Stimulated activated naive B cell treated with anti-CD40 and anti-IgM and Interleukin-4, amounts not matched to agents 10 μg/mL and 1 μg/mL and 100 μg/mL, for 72 hours (primary cell): ENCODE measurements around the gene TNNT1.
A peak's percentile ranks its signal among the peaks of the same experiment; 100 is the strongest.

ENCODE experiments used
- ATAC-seq, 2 donors: fragments of 150-1000 bp; cut with Tn5 transposase; replicated peaks; 2 replicates each; pipeline ENCODE4 v1.10.0; 2021; ENCODE audit warnings: moderate library complexity in 1 of 2
- DNase-seq: peaks from one replicate; pipeline ENCODE4 v3.0.0; 2021
- H3K27ac Mint-ChIP-seq: one replicate; pipeline ENCODE4 v1.8.0; 2022; ENCODE audit warnings: mild to moderate bottlenecking, mixed read lengths
- H3K27me3 Mint-ChIP-seq, 2 donors: one replicate each; pipeline ENCODE4 v1.8.0; 2022; ENCODE audit warnings: mixed read lengths in 2 of 2
- H3K36me3 Mint-ChIP-seq, 2 donors: one replicate each; pipeline ENCODE4 v1.8.0; 2022; ENCODE audit warnings: mixed read lengths in 2 of 2, mild to moderate bottlenecking in 1 of 2
- H3K4me1 Mint-ChIP-seq, 2 donors: one replicate each; pipeline ENCODE4 v1.8.0; 2022; ENCODE audit warnings: mixed read lengths in 2 of 2, mild to moderate bottlenecking in 1 of 2
- H3K4me3 Mint-ChIP-seq, 2 donors: one replicate each; pipeline ENCODE4 v1.8.0; 2022; ENCODE audit warnings: mild to moderate bottlenecking in 2 of 2, mixed read lengths in 2 of 2, moderate library complexity in 1 of 2
- H3K9me3 Mint-ChIP-seq, 2 donors: one replicate each; pipeline ENCODE4 v1.8.0; 2022; ENCODE audit warnings: mixed read lengths in 2 of 2, mild to moderate bottlenecking in 1 of 2

Gene TNNT1

DNA sequence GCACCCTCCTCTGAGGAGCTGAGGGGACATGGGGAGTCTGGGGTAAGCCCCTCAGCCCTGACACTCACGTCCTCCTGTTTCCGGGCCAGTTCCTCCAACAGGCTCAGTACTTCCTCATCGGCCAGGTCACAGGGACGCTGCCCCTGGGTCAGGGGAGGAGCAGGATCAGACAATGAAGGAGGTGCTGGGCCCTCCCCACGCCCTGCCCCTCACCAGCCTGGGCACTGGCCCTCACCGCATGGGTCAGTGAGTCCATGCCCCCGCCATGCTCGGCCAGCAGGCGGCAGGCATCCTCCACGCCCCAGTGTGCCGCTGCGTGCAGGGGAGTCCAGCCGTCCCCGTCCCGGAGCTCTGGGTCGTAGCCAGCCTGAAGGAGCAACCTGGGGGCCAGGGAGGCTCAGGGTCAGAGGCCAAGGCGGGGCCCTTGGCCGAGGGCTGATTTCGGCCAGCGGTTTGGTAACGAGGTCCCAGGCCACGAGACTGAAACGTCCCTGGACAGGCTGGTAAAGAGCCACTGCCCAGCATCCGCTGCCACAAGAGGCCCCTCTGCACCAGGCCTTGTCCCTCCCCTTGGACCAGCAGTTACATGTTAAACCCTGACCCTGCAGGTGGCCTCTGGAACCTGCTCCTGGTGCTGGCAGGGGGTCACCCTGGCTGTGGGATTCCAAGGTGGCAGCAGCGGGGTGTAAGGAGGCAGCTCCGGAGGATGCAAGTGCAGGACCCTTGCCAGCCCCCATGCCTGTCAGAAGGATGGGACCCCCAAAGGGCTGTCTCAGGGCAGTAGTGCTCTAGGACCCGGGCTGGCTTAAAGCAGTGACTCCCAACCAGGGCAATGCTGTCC lies 50.1 kb downstream of the TNNT1 start:
- Mint-ChIP-seq H3K9me3 (no peaks in the 10 kb centered on the region), H3K27me3 (no peaks in the 10 kb centered on the region), H3K4me3 (no peak overlapping the region), H3K27ac (no peak overlapping the region), H3K4me1 (peaks cover 8 to 10% of the 10 kb centered on the region in 2 donors), H3K36me3 (peaks cover 46 to 59% of the 10 kb centered on the region in 2 donors)
- ATAC-seq = no peak
- DNase-seq = no peak

DNA sequence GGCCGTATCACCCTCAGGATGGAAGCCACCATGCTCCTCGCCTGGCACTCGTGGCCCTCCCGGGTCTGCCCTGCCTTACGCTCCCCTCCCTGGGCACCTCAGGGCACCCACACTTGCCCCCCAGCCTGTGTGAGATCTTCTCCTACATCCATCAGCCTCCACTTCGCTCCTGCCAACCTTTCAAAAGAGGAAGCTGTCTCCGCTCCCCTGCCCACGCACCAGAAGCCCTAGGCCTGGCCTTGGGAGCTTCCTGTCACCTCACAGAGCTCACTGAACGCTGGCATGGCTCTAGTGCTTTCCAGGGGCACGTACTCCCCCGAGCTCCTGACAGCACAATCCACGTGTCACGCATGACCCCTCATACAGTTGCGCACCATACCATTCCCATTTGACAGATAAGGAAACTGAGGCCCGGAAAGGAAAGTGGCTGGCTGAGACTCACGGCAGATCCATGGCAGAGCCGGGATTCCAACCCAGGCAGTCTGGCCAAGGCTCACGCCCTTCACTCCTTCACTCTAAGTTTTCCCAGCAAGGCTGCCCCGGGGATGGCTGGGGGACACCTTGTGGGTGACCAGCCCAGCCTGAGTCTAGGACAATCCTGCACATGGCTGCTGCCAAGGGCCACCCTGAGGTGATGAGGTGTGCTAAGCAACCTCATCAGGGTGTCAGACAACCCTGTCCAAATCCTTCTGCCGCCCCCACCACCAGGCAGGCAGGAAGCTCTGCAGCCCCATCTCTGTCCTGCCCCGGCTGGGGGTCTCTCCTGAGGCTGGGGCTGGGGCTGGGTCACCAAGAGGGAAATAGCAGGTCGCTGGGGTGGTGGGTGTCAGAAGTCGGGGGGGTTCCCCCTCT lies 50.9 kb downstream of the TNNT1 start:
- ATAC-seq = peak; percentile 41 to 45
- Mint-ChIP-seq H3K27me3 (no peaks in the 10 kb centered on the region), H3K36me3 (peaks cover 41 to 53% of the 10 kb centered on the region in 2 donors), H3K4me1 (peaks cover 8 to 10% of the 10 kb centered on the region in 2 donors), H3K4me3 (no peak overlapping the region), H3K27ac (peak overlapping the region; percentile 42), H3K9me3 (no peaks in the 10 kb centered on the region)
- DNase-seq = no peak

DNA sequence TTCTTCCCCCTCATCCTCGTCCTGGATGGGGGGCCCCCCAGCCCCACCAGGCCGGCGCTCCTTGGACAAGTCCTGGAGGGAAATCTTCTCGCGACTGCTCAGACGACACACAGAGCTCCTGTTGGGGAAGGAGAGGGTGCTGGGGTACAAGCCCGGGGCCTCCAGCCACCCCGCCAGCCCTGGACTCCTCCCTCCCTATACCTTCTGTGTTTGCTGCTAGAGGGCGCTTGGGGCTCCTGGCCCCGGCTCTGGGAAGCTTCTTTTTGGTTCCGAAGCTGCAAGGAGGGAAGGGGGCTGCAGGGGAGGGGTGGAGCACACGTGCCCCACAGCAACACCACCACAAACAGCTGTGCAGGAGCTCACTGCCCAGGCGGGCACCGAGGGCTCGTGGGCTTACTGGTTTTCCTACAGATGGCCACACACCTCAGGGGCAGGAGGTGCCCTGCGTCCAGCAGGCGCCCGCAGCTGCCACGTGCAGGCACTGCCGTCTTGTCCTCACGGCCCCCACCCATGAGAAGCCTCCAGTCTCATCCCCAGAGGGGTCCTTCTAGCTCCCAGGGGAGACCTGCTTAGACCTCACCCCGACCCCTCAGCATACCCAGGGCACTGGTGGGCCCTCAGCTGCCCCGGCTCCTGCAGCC lies 52.8 kb downstream of the TNNT1 start:
- no peak for DNase-seq
- Mint-ChIP-seq H3K36me3 (peaks cover 37 to 44% of the 10 kb centered on the region in 2 donors), H3K27ac (no peak overlapping the region), H3K4me1 (peaks cover 6 to 10% of the 10 kb centered on the region in 2 donors), H3K9me3 (no peaks in the 10 kb centered on the region), H3K27me3 (no peaks in the 10 kb centered on the region), H3K4me3 (peak overlapping the region in 1 of 2 donors; percentile 14)
- ATAC-seq = no peak

DNA sequence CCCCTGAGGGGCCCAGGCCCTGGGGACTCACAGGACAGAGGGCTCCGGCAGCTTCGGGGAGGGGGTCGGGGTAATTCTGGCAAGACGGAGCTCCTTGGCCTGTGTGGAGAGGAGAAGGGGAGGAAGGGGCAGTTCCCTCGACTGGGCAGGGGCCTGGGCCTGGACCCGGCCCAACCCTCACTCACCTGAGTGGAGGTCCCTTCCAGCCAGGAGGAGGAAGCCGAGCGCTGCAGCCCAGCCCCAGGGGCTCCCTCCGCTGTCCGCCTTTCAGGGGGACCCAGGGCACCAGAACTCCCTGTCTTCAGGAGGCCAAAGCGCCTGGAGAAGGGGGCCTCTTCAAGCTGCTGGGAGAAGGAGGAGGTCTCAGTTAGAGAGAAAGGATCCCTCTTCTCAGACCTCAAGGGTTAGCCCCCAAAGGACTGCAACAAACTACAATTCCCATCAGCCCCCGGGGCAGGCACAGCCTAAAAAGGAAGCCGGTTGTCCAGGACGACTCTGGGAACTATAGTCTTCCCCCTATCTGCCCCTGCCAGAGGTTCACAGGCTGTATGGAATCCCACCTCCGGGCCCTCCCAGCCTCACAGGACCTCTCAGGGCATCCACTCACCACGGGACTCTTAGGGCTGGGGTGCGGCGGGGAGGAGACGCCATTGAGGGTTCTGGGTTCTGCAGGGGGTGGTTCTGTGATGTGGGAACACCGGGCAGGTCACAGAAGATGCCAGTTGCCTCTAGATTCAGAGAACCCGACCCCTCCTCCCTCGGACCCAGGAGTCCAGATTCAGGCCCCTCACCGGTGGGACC lies 53.5 kb downstream of the TNNT1 start:
- Mint-ChIP-seq H3K36me3 (peaks cover 44 to 50% of the 10 kb centered on the region in 2 donors), H3K4me3 (no peak overlapping the region), H3K4me1 (peaks cover 8 to 10% of the 10 kb centered on the region in 2 donors), H3K27ac (no peak overlapping the region), H3K27me3 (no peaks in the 10 kb centered on the region), H3K9me3 (no peaks in the 10 kb centered on the region)
- DNase-seq = no peak
- no peak for ATAC-seq

DNA sequence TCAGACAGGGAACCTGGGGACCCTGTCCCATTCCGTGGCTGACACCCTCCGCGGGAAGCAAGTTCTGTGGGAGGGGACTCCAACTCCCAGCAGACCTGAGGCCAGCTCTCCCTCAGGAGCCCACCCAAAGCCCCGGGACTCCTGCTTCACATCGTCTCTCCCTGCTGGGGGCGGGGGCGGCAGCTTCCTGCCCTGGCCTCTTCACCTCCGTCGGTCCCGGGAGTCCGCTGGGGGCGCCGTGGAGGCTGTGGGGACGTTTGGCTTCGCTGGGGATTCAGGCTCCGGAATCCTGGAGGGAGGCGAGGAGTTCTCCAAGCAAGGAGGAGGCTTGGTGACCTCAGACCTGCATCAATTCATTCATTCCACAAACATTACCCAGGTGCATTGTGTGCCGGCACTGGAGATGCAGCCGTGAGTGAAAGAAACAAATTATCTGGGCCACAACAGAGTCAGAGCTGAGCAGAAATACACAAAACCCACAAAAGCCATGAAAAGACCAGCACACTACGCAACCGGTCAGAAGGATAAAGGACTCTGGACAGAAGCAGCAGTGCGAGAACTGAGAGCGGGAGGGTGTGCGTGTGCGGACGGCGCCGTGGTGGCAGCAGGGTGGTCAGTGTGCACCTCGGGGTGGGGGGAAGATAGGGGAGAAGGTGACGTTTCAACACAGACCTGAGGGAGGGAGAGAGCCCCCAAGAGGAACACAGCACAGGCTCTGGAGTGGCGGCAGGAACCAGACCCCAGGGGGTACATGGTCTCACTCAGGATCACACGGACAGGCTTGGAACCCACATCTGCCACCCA lies 54.3 kb downstream of the TNNT1 start:
- no peak for DNase-seq
- peaks cover 3% of the 10 kb centered on the region in 2 donors for H3K27me3 Mint-ChIP-seq
- no peak overlapping the region for H3K4me3 Mint-ChIP-seq
- no peak for ATAC-seq
- no peak overlapping the region for H3K27ac Mint-ChIP-seq
- H3K36me3 Mint-ChIP-seq = peaks cover 46 to 52% of the 10 kb centered on the region in 2 donors
- no peaks in the 10 kb centered on the region for H3K9me3 Mint-ChIP-seq
- H3K4me1 Mint-ChIP-seq = peaks cover 10 to 13% of the 10 kb centered on the region in 2 donors

DNA sequence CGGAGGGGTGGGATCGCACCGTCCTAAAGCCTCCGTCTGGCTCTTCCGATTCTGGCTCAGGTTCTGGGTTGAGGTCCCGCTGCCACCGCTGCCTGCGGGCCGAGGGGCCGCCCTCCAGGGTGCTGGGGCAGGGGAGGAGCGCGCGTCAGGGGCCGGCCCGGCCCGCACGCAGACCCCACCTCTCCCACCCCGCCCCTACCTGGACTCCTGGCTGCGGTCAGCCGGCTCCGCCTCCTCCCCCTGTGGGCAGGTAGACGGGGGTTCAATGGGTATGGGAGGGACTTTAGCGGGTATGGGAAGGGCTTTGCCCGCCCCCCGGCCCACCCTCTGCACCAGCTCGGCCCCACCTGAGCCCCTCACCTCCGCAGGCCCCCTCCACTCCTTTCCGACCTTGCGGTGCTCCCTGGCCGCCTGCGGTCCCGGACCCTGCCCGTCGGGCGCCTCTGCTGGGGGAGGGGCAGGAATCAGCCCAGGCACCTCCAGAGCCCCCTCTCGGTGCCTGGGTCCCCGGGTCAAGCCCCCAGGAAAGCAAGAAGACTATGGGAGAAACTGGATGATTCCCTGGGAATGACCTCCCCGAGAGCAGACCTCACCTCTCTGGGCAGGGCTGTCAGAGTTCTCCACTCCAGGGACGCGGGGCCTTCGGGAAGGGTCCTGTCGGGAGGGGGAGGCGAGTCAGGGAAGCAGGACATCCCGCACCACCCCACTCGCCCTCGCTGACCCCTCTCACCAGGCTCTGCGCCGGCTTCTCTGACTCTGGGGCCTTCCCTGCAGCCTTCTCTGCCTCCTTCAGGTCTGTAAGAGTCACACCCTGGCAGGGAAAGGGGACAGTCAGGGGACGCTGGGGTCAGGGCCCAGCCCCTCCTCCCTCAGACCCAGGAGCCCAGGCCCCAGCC lies 56.3 kb downstream of the TNNT1 start:
- DNase-seq = no peak
- H3K27me3 Mint-ChIP-seq = peaks cover 23% of the 10 kb centered on the region in 2 donors
- ATAC-seq = no peak

DNA sequence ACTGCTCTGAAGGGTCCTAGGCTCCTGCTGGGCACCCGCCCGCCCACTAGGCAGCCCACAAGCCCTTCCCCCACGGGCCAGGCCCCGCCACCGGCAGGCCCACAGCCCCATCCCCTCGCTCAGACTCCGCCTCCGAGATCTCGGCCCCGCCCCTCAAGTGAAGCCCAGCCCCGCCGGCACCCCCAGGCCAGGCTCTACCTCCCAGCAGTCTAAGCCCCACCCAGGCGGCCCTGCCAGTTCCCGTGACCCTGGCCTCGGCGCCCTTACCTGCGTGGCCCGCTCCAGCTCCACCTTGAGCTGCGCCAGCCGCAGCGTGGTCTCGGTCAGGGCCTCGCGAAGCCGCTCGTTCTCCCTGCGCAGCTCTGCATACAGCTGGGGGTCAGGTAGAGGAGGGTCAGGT lies 57.1 kb downstream of the TNNT1 start:
- no peak for ATAC-seq
- H3K9me3 Mint-ChIP-seq = no peaks in the 10 kb centered on the region

More for the DNA sequence above, 56.3 kb downstream of the TNNT1 start:
- no peak overlapping the region for H3K27ac Mint-ChIP-seq
- H3K4me3 Mint-ChIP-seq = no peak overlapping the region
- H3K36me3 Mint-ChIP-seq = peaks cover 52 to 58% of the 10 kb centered on the region in 2 donors
- H3K9me3 Mint-ChIP-seq = no peaks in the 10 kb centered on the region
- H3K4me1 Mint-ChIP-seq = peaks cover 22 to 25% of the 10 kb centered on the region in 2 donors

DNA sequence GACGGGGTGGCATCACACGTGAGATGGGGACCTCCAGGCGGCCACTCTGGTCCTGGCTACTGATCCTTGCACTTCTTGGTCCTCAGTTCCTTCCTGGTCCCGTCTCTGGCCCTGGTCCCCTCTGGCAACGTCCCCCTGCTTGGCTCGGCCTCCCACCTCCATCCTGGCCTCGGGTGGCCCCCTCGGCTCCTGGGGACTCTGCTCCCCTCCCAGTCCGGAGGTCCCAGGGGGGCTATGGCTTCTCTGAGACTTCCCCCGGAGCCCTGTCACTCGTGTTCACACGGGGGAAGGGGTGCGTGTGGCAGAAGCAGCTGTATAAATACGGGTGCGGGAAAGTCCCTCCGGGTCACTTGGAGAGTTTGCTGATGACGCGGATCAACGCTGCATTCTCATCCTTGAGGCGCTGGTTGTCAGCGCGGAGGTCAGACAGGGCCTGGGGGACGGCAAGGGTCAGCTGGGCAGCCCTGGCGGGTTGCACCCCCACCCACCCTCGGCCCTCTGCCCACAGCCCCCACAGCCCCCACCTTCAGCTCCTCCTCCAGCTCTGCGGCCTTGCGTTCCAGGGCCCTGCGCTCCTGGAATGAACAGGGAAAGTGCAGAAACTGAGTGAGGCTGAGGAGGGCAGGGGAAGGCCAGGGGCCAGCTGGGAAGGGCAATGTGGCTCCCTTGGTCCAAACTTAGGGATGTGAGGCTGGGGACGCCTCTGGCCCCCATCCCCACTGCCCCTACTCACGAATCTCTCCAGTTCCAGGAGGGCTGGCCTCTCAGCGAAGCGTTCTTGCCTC lies 57.7 kb downstream of the TNNT1 start:
- Mint-ChIP-seq H3K9me3 (no peaks in the 10 kb centered on the region), H3K27ac (no peak overlapping the region), H3K4me3 (no peak overlapping the region), H3K4me1 (peaks cover 26 to 31% of the 10 kb centered on the region in 2 donors), H3K27me3 (peaks cover 31 to 32% of the 10 kb centered on the region in 2 donors), H3K36me3 (peaks cover 46 to 56% of the 10 kb centered on the region in 2 donors)
- ATAC-seq = no peak
- DNase-seq = no peak

More for the DNA sequence above, 57.1 kb downstream of the TNNT1 start:
- Mint-ChIP-seq H3K4me1 (peaks cover 26 to 30% of the 10 kb centered on the region in 2 donors), H3K36me3 (peaks cover 51 to 58% of the 10 kb centered on the region in 2 donors), H3K27me3 (peaks cover 30% of the 10 kb centered on the region in 2 donors), H3K27ac (no peak overlapping the region), H3K4me3 (no peak overlapping the region)
- no peak for DNase-seq

DNA sequence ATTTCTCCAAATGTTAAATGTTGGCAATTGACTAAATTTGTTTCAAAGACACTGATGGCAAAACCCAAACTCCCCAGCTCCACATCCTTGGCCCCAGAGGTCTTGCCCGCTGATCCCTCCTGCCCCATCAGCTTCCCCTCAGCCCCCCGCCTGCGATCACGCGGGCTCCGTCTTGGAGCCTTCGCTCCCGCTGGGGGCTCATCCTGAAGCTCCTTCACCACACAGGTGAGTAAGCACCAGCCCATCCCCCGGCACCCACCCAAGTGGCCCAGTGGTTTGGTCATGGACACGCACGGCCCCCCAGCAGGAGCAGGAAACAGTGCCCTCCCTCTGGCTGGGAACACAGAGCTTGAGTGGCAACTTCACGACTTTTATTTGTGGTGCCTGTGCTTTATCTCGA lies 58.4 kb downstream of the TNNT1 start:
- no peak for DNase-seq
- H3K4me3 Mint-ChIP-seq = no peak overlapping the region
- no peaks in the 10 kb centered on the region for H3K9me3 Mint-ChIP-seq
- no peak for ATAC-seq
- H3K27ac Mint-ChIP-seq = peak overlapping the region; percentile 31
- peaks cover 26 to 31% of the 10 kb centered on the region in 2 donors for H3K4me1 Mint-ChIP-seq
- H3K36me3 Mint-ChIP-seq = peaks cover 46 to 53% of the 10 kb centered on the region in 2 donors
- peaks cover 37 to 39% of the 10 kb centered on the region in 2 donors for H3K27me3 Mint-ChIP-seq

DNA sequence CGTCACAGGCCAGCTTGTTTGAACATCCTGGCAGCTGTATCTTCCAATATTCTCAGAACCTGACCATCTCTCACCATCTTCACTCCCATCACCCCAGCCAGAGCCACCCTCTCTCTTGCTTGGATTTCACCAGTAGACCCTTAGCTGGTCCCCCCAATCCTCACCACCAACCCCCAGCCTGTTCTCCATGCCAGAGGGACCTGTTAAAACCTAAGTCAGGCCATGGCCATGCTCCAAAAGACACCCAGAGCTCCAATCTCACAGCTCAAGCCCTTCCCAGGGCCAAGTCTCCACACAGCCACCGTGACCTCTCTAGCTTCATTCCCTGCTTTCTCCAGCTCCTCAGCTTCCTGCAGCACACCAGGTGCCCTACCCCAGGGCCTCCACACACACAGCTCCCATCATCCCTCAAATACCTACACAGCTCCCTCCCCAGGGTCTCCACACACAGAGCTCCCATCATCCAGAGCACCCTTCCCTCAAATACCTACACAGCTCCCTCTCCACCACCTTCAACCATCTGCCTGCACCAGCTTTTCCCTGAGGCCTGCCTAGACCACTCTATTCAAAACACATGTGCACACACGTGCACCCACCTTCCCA lies 59.6 kb downstream of the TNNT1 start:
- peak overlapping the region; percentile 44 for H3K27ac Mint-ChIP-seq
- peaks cover 38 to 46% of the 10 kb centered on the region in 2 donors for H3K36me3 Mint-ChIP-seq
- peaks cover 43 to 47% of the 10 kb centered on the region in 2 donors for H3K27me3 Mint-ChIP-seq
- no peaks in the 10 kb centered on the region for H3K9me3 Mint-ChIP-seq
- DNase-seq (no peak), ATAC-seq (no peak)
- H3K4me1 Mint-ChIP-seq = peaks cover 26 to 31% of the 10 kb centered on the region in 2 donors
- peak overlapping the region in 1 of 2 donors; percentile 25 for H3K4me3 Mint-ChIP-seq
